Caki2 (cell line): ENCODE results near the gene ARID1A. TPM values are rescaled to one million over a fixed set of nuclear protein-coding genes. Genes with fewer than 3 reads are reported as not detected.
"Not testable (repeated sequence)": the region's sequence is repeated elsewhere in the genome, so short reads cannot be mapped to it uniquely, and the experiment has no call there.

ENCODE experiments used
- DNase-seq: peaks from one replicate; pipeline ENCODE4 v3.0.0-alpha.2; 2015; ENCODE audit warnings: low read depth
- in situ Hi-C: cut with HindIII; loops from 2 replicates; pipeline ENCODE4 v1.10.0; 2016; ENCODE audit warnings: low sequenced_read_pairs, low pct_unique_long_range_greater_than_20kb, mixed read lengths
- total RNA-seq: library from RNA; depleted of rRNA; stranded (reverse); fragments of >200 nt; shearing (Covaris generic); gene quantifications from 2 replicates; pipeline ENCODE4 v1.2.3, GENCODE V29; 2014; ENCODE audit warnings: low replicate concordance

The ARID1A gene
- total RNA-seq, 1 experiment from 2014 or later, result 9.5 TPM

- peak; percentile 87 for DNase-seq
Measured at GRCh38 chr1:26723013-26723991, 27.5 kb downstream of the ARID1A start.

GRCh38 chr1:26724118-26724517, 28.3 kb downstream of the ARID1A start:
- in situ Hi-C loops, result no loop called here
- DNase-seq, result no peak

More at GRCh38 chr1:26723013-26723991, 27.5 kb downstream of the ARID1A start:
- in situ Hi-C loops, result no loop called here

GRCh38 chr1:26724926-26725325, 29.1 kb downstream of the ARID1A start:
- DNase-seq, result no peak
- in situ Hi-C loops, result no loop called here

GRCh38 chr1:26725904-26726303, 30.1 kb downstream of the ARID1A start:
- DNase-seq, in situ Hi-C loops: not testable (repeated sequence)

- DNase-seq, result no peak
- in situ Hi-C loops, result no loop called here
Measured at GRCh38 chr1:26726784-26727183, 31.0 kb downstream of the ARID1A start.

- DNase-seq, result no peak
- in situ Hi-C loops, result no loop called here
Measured at GRCh38 chr1:26727476-26727875, 31.7 kb downstream of the ARID1A start.

GRCh38 chr1:26728645-26729044, 32.8 kb downstream of the ARID1A start:
- in situ Hi-C loops, result no loop called here
- no peak for DNase-seq

- DNase-seq, result no peak
- in situ Hi-C loops, result no loop called here
Measured at GRCh38 chr1:26729633-26730032, 33.8 kb downstream of the ARID1A start.

GRCh38 chr1:26730695-26731094, 34.9 kb downstream of the ARID1A start:
- DNase-seq, result no peak
- in situ Hi-C loops, result no loop called here

GRCh38 chr1:26731233-26731902, 35.6 kb downstream of the ARID1A start:
- DNase-seq, result no peak
- in situ Hi-C loops, result no loop called here

- in situ Hi-C loops, result no loop called here
- DNase-seq, result no peak
Measured at GRCh38 chr1:26733392-26733791, 37.6 kb downstream of the ARID1A start.

GRCh38 chr1:26733982-26734381, 38.2 kb downstream of the ARID1A start:
- in situ Hi-C loops, result no loop called here
- no peak for DNase-seq

- no peak for DNase-seq
- in situ Hi-C loops, result no loop called here
Measured at GRCh38 chr1:26734501-26735058, 38.8 kb downstream of the ARID1A start.

GRCh38 chr1:26739329-26739914, 43.6 kb downstream of the ARID1A start:
- no peak for DNase-seq
- in situ Hi-C loops, result no loop called here

GRCh38 chr1:26740023-26740634, 44.3 kb downstream of the ARID1A start:
- DNase-seq, result no peak
- in situ Hi-C loops, result no loop called here

GRCh38 chr1:26740952-26741351, 45.1 kb downstream of the ARID1A start:
- in situ Hi-C loops, result no loop called here
- no peak for DNase-seq

GRCh38 chr1:26743426-26744059, 47.7 kb downstream of the ARID1A start:
- in situ Hi-C loops, result no loop called here
- no peak for DNase-seq
